Activated CD8-positive, alpha-beta memory T cell treated with anti-CD3 and anti-CD28 coated beads, Interleukin-2, amount 50 U/mL, for 24 hours (primary cell): ENCODE data around the gene PYM1.
"Not testable (repeated sequence)": the region's sequence is repeated elsewhere in the genome, so short reads cannot be mapped to it uniquely, and the experiment has no call there.

Source experiments
- DNase-seq: peaks from one replicate; pipeline ENCODE4 v3.0.0-alpha.2; 2020; ENCODE audit errors: extremely low read depth

The PYM1 gene

GRCh38 chr12:55938826-55939501 lies 11.3 kb upstream of the PYM1 start:
- no peak for DNase-seq

- DNase-seq = no peak
Measured at GRCh38 chr12:55937981-55938380, 10.3 kb upstream of the PYM1 start.

GRCh38 chr12:55935738-55936151 lies 8.1 kb upstream of the PYM1 start:
- DNase-seq = no peak

- no peak for DNase-seq
Measured at GRCh38 chr12:55934773-55935172, 7.1 kb upstream of the PYM1 start.

- DNase-seq = no peak
Measured at GRCh38 chr12:55933799-55934742, 6.4 kb upstream of the PYM1 start.

GRCh38 chr12:55933169-55933798 lies 5.6 kb upstream of the PYM1 start:
- DNase-seq = no peak

- DNase-seq = no peak
Measured at GRCh38 chr12:55932551-55932910, 4.8 kb upstream of the PYM1 start.

GRCh38 chr12:55931780-55932550 lies 4.3 kb upstream of the PYM1 start:
- no peak for DNase-seq

GRCh38 chr12:55931317-55931779 lies 3.7 kb upstream of the PYM1 start:
- no peak for DNase-seq

- DNase-seq = peak; percentile 56
Measured at GRCh38 chr12:55930771-55931316, 3.1 kb upstream of the PYM1 start, which contains the start of gene DGKA. Gene DGKA, plus strand, starts transcription at chr12:55931162. Its CDS starts 5,342 bp downstream, at chr12:55936504.

- peak; percentile 61 for DNase-seq
Measured at GRCh38 chr12:55929306-55929791, 1.7 kb upstream of the PYM1 start.

- DNase-seq = peak; percentile 74
Measured at GRCh38 chr12:55926738-55927587, 731 bp downstream of the PYM1 start.

- DNase-seq = no peak
Measured at GRCh38 chr12:55925870-55926737, 1.6 kb downstream of the PYM1 start.

GRCh38 chr12:55925371-55925770 lies 2.3 kb downstream of the PYM1 start:
- DNase-seq = no peak

GRCh38 chr12:55923648-55924047 lies 4.0 kb downstream of the PYM1 start:
- not testable (repeated sequence) for DNase-seq

GRCh38 chr12:55922126-55922525 lies 5.6 kb downstream of the PYM1 start:
- DNase-seq = no peak

GRCh38 chr12:55919032-55919431 lies 8.7 kb downstream of the PYM1 start:
- DNase-seq = not testable (repeated sequence)

- no peak for DNase-seq
Measured at GRCh38 chr12:55915482-55915859, 12.2 kb downstream of the PYM1 start.

GRCh38 chr12:55912908-55913307 lies 14.8 kb downstream of the PYM1 start:
- no peak for DNase-seq
